Measurements from ENCODE around the gene FBXO30. TPM values are rescaled to one million over a fixed set of nuclear protein-coding genes. Genes with fewer than 3 reads are reported as not detected.

FBXO30 gene
- total RNA-seq, 2 donors from 2014 or later, result 3.6 to 4.8 TPM

DNA sequence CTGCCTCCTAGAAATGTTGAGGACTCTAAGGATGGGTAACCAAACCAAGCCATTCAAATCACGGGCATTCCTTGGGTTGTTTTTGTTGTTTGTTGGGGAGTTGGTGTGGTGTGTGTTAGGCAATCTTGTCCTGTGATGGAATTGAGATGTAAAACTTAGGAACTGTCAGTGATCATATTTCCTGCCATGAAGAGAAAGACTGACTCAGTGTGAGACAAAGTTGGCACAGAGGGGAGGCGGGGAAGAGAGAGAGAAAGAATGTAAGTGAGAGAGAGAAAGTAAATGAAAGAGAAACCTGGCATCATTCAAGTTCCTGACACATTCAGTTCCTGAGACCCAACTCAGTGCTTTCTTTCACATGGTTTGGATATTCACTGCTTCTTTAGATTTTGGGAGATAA is 21.6 kb upstream of the FBXO30 start:
- ATAC-seq (replicated peaks), result peak; percentile 79
- Mint-ChIP-seq H3K36me3 (ENCODE audit: low read depth) (no peaks in the 10 kb centered on the region), H3K4me1 (peaks cover 5% of the 10 kb centered on the region), H3K4me3 (no peak overlapping the region), H3K27ac (no peak overlapping the region), H3K27me3 (no peaks in the 10 kb centered on the region), H3K9me3 (no peaks in the 10 kb centered on the region)

DNA sequence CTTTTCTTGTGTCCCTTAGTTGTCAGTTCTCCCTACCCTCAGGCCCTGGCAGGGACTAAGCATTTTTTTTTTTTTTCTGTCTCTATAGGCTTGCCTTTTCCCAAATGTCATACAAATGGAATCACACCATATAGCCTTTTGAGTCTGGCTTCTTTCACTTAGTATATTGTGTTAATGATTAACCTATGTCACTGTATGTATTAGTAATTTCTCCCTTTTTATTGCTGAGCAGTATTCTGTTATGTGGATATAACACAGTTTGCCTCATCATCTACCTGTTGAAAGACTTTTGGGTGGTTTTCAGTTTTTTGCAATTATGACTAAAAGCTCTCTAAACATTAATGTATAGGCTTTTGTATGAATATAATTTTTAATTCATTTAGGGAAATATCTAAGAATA is 16.0 kb upstream of the FBXO30 start:
- Mint-ChIP-seq H3K27ac (no peak overlapping the region), H3K4me1 (no peaks in the 10 kb centered on the region), H3K36me3 (ENCODE audit: low read depth) (no peaks in the 10 kb centered on the region), H3K9me3 (peaks cover 3% of the 10 kb centered on the region), H3K4me3 (no peak overlapping the region), H3K27me3 (no peaks in the 10 kb centered on the region)
- ATAC-seq (replicated peaks), result no peak

DNA sequence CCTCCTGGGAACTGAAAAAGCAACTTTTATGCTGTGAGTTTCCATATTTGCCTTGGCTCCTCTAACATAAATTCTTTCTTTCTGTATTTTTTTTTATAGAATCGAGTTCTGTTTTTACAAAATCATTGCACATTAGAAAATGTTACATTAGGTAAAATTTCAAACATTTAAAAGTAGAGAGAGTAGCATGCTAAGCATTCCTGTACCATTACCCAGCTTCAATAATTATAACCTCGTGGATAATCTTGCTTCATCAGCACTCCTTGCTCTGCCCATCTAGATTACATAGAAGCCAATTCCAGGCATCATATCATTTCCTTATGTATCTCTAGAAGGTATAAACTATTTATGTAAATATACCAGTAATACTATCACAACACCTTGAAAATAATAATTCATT is 15.4 kb upstream of the FBXO30 start:
- H3K27ac Mint-ChIP-seq, result no peak overlapping the region
- no peaks in the 10 kb centered on the region for H3K27me3 Mint-ChIP-seq
- peaks cover 3% of the 10 kb centered on the region for H3K9me3 Mint-ChIP-seq
- H3K4me1 Mint-ChIP-seq, result no peaks in the 10 kb centered on the region
- ATAC-seq (replicated peaks), result no peak
- no peaks in the 10 kb centered on the region for H3K36me3 Mint-ChIP-seq (ENCODE audit: low read depth)
- H3K4me3 Mint-ChIP-seq, result no peak overlapping the region

DNA sequence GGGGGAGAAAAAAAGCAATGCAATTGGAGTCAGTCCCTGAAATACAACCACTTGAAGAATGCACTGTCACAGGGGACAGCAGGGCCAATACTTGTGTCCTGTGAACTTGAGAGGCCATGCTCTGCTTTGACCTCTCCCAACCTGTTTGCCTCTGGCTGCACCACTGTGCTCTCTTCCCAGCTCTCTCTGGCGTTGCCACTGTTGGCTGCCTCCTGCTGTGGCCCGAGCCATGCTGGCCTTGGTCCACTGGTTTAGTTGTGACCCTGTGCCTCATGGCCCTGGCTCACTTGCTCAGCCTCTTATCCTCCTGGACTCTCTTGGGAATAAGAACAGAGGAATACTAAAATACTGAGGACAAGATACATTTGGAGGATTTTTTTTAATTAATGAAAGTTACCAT is 14.5 kb upstream of the FBXO30 start:
- no peak overlapping the region for H3K27ac Mint-ChIP-seq
- no peaks in the 10 kb centered on the region for H3K36me3 Mint-ChIP-seq (ENCODE audit: low read depth)
- no peaks in the 10 kb centered on the region for H3K27me3 Mint-ChIP-seq
- peaks cover 3% of the 10 kb centered on the region for H3K9me3 Mint-ChIP-seq
- H3K4me1 Mint-ChIP-seq, result no peaks in the 10 kb centered on the region
- H3K4me3 Mint-ChIP-seq, result no peak overlapping the region
- ATAC-seq (replicated peaks), result no peak

GRCh38 chr6:145824344-145824743 is 9.7 kb upstream of the FBXO30 start:
- Mint-ChIP-seq H3K36me3 (ENCODE audit: low read depth) (no peaks in the 10 kb centered on the region), H3K4me3 (no peak overlapping the region), H3K27me3 (no peaks in the 10 kb centered on the region), H3K9me3 (peaks cover 3% of the 10 kb centered on the region), H3K4me1 (peaks cover 23% of the 10 kb centered on the region), H3K27ac (no peak overlapping the region)
- no peak for ATAC-seq (replicated peaks)

DNA sequence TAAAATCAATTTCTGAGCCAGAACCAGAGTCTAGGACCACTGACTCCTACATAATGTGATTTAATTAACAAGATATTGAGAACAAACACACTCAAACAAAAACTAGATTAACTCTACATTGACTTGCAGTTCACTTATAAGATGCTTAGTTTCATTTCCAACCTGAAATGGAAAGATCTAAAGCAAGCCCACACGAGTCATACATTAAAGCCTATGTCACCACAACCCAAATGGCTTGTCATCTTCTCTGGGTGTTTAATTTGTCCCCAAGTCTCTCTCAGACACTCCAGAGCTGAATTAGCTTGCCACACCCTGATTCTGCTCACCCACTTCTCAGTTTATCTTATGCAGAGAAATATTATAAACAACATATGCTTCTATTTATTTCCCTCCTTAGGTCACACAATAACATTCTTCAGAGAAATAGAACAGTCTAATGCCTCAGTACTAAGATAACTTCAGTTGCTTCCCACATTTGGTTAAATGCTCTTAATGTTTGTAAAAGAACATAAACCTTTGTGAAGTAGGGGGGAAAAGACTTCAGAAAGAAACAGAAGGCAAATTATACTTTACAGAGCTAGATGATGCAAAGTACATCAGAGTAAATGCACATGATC is 8.8 kb upstream of the FBXO30 start:
- H3K4me3 Mint-ChIP-seq, result no peak overlapping the region
- peaks cover 23% of the 10 kb centered on the region for H3K4me1 Mint-ChIP-seq
- no peaks in the 10 kb centered on the region for H3K36me3 Mint-ChIP-seq (ENCODE audit: low read depth)
- ATAC-seq (replicated peaks), result peak; percentile 86
- no peak overlapping the region for H3K27ac Mint-ChIP-seq
- no peaks in the 10 kb centered on the region for H3K27me3 Mint-ChIP-seq
- peaks cover 3% of the 10 kb centered on the region for H3K9me3 Mint-ChIP-seq

DNA sequence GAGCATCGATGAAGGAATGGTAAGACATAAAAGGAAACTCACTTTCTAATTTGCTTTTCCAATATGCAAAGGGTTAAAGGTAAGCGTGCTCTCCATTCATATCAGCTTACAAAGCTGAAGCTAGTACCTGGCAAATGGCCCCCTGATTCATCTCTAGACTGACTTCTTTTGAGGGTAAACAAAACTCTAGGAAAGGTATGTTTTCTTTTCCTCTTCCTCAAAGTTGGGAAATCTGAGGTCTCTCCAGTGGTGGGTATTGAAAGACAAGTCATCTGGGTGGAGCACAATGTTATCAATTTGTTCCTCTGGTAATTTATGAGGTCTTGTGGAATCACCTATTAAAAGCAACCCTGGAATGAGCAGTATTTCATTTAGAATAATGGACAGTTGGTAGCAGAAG is 7.9 kb upstream of the FBXO30 start:
- Mint-ChIP-seq H3K4me3 (no peak overlapping the region), H3K4me1 (peaks cover 23% of the 10 kb centered on the region), H3K27me3 (no peaks in the 10 kb centered on the region), H3K36me3 (ENCODE audit: low read depth) (no peaks in the 10 kb centered on the region), H3K9me3 (peaks cover 3% of the 10 kb centered on the region), H3K27ac (no peak overlapping the region)
- ATAC-seq (replicated peaks), result no peak

GRCh38 chr6:145819994-145820393 is 5.4 kb upstream of the FBXO30 start:
- peak; percentile 15 for ATAC-seq (replicated peaks)

DNA sequence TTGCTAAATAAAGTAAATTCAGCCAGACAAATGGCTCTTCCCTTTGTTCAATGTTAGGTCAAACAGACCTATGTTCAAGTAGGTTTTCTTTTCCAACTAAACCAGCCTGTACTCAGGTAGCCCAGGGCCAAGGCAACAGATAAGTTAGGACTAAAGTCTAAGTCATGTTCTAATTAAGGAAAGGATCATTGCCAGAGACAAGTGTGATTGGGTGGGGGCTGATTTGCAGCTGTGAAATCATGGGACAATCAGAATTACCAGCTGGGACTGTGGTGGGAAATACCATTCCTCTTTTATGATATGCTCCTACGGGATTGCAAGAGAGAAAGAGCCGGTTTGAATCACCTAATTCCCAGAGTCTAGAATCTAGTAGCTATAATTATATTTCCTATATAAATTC is 4.2 kb upstream of the FBXO30 start:
- no peak for ATAC-seq (replicated peaks)
- peaks cover 31% of the 10 kb centered on the region for H3K4me1 Mint-ChIP-seq
- no peaks in the 10 kb centered on the region for H3K9me3 Mint-ChIP-seq
- H3K27ac Mint-ChIP-seq, result no peak overlapping the region
- no peaks in the 10 kb centered on the region for H3K27me3 Mint-ChIP-seq
- H3K4me3 Mint-ChIP-seq, result no peak overlapping the region
- H3K36me3 Mint-ChIP-seq (ENCODE audit: low read depth), result no peaks in the 10 kb centered on the region

More at GRCh38 chr6:145819994-145820393, 5.4 kb upstream of the FBXO30 start:
- Mint-ChIP-seq H3K27ac (no peak overlapping the region), H3K4me3 (peak overlapping the region; percentile 34), H3K36me3 (ENCODE audit: low read depth) (no peaks in the 10 kb centered on the region), H3K27me3 (no peaks in the 10 kb centered on the region), H3K9me3 (no peaks in the 10 kb centered on the region), H3K4me1 (peaks cover 32% of the 10 kb centered on the region)

DNA sequence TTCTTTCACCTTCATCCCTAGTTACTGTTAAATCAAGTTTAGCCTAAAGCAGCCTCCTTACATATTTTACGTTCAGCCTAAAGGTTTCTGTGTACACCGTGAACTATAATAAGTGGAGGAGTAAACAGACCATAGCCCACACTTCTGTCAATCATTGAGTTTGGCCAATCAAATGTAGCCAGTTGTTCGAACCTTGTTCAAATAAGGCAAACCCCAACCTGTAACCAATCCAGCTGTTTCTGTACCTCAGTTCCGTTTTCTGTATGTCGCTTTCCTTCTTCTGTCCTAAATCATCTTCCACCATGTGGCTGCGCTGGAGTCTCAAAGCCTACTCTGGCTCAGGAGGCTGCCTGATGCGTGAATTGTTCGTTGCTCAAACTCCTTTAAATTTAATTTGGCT is 1.8 kb upstream of the FBXO30 start:
- Mint-ChIP-seq H3K9me3 (no peaks in the 10 kb centered on the region), H3K27me3 (no peaks in the 10 kb centered on the region), H3K4me1 (peaks cover 17% of the 10 kb centered on the region), H3K27ac (peak overlapping the region; percentile 90), H3K4me3 (peak overlapping the region; percentile 81), H3K36me3 (ENCODE audit: low read depth) (no peaks in the 10 kb centered on the region)
- no peak for ATAC-seq (replicated peaks)

- no peaks in the 10 kb centered on the region for H3K36me3 Mint-ChIP-seq (ENCODE audit: low read depth)
- peak overlapping the region; percentile 90 for H3K27ac Mint-ChIP-seq
- no peaks in the 10 kb centered on the region for H3K27me3 Mint-ChIP-seq
- H3K4me3 Mint-ChIP-seq, result peak overlapping the region; percentile 81
- H3K9me3 Mint-ChIP-seq, result no peaks in the 10 kb centered on the region
- peaks cover 17% of the 10 kb centered on the region for H3K4me1 Mint-ChIP-seq
- peak; percentile 6 for ATAC-seq (replicated peaks)
These were observed 997 bp upstream of the FBXO30 start for GRCh38 chr6:145815309-145816274.

- Mint-ChIP-seq H3K9me3 (no peaks in the 10 kb centered on the region), H3K4me3 (peak overlapping the region; percentile 81), H3K4me1 (peaks cover 9% of the 10 kb centered on the region), H3K27me3 (no peaks in the 10 kb centered on the region), H3K27ac (peak overlapping the region; percentile 26), H3K36me3 (ENCODE audit: low read depth) (no peaks in the 10 kb centered on the region)
- peak; percentile 1 for ATAC-seq (replicated peaks)
These were observed 527 bp downstream of the FBXO30 start for GRCh38 chr6:145814035-145814500.

GRCh38 chr6:145813285-145814034 is 1.1 kb downstream of the FBXO30 start:
- Mint-ChIP-seq H3K27ac (peak overlapping the region; percentile 26), H3K27me3 (no peaks in the 10 kb centered on the region), H3K36me3 (ENCODE audit: low read depth) (peaks cover 3% of the 10 kb centered on the region), H3K4me3 (peak overlapping the region; percentile 81), H3K9me3 (no peaks in the 10 kb centered on the region), H3K4me1 (peaks cover 12% of the 10 kb centered on the region)
- no peak for ATAC-seq (replicated peaks)

GRCh38 chr6:145811741-145812140 is 2.9 kb downstream of the FBXO30 start:
- Mint-ChIP-seq H3K27me3 (no peaks in the 10 kb centered on the region), H3K36me3 (ENCODE audit: low read depth) (peaks cover 6% of the 10 kb centered on the region), H3K27ac (no peak overlapping the region), H3K4me1 (peaks cover 15% of the 10 kb centered on the region), H3K9me3 (no peaks in the 10 kb centered on the region), H3K4me3 (no peak overlapping the region)
- no peak for ATAC-seq (replicated peaks)

All from activated T-helper 17 cell treated with anti-CD3 and anti-CD28 coated beads, Interleukin-2, amount 50 U/mL, for 72 hours (primary cell).